A673 (cell line): ENCODE measurements around the gene USF3. TPM values are rescaled to one million over a fixed set of nuclear protein-coding genes. Genes with fewer than 3 reads are reported as not detected.

ENCODE experiments used
- BruUV-seq: library from RNA; stranded (reverse); fragments of 400-500 nt; replicated peaks from 2 replicates; lab custom pipeline; 2021; lab: Mats Ljungman, UMichigan
- CTCF ChIA-PET: fragments of 300-600 bp; sonication (Branson Sonifier 250); formaldehyde crosslinking; loops from one replicate; lab custom pipeline; 2022; ENCODE audit warnings: antibody characterized with exemption; lab: Charles Lee
- POLR2A ChIA-PET: fragments of 300-600 bp; sonication (Branson Sonifier 250); formaldehyde crosslinking; loops from one replicate; lab custom pipeline; 2022; ENCODE audit warnings: antibody characterized with exemption; ENCODE audit not compliant: low non-redundant PET; lab: Charles Lee
- DNase-seq: peaks from one replicate; pipeline ENCODE4 v3.0.0-alpha.2; 2015; ENCODE audit warnings: low spot score
- H3K27ac ChIP-seq: fragments of 200-600 bp; sonication (generic); 2 replicates; pipeline ENCODE4 v1.5.1; 2016; ENCODE audit warnings: mixed run types, low read depth, mild to moderate bottlenecking, mixed read lengths, antibody characterized with exemption, low read length; ENCODE audit not compliant: poor library complexity, severe bottlenecking
- H3K27me3 ChIP-seq: fragments of 200-600 bp; sonication (generic); replicated peaks from 2 replicates; pipeline ENCODE4 v1.6.1; 2017; ENCODE audit warnings: mixed run types, low read depth, mild to moderate bottlenecking, mixed read lengths, antibody characterized with exemption, low read length; ENCODE audit not compliant: insufficient read depth, poor library complexity
- H3K36me3 ChIP-seq: fragments of 200-600 bp; sonication (generic); 2 replicates; pipeline ENCODE4 v1.6.1; 2016; ENCODE audit warnings: mixed run types, mild to moderate bottlenecking, mixed read lengths, antibody characterized with exemption, low read length; ENCODE audit not compliant: insufficient read depth, poor library complexity, severe bottlenecking
- H3K4me1 ChIP-seq: fragments of 200-600 bp; sonication (generic); 2 replicates; pipeline ENCODE4 v1.6.1; 2017; ENCODE audit warnings: mixed run types, mild to moderate bottlenecking, mixed read lengths, antibody characterized with exemption, low read length; ENCODE audit not compliant: insufficient read depth, poor library complexity, severe bottlenecking
- H3K4me3 ChIP-seq: fragments of 200-600 bp; sonication (generic); 2 replicates; pipeline ENCODE4 v1.5.1; 2016; ENCODE audit warnings: low read depth, mixed run types, mild to moderate bottlenecking, mixed read lengths, low read length; ENCODE audit not compliant: poor library complexity, severe bottlenecking
- H3K9me3 ChIP-seq: fragments of 200-600 bp; sonication (generic); 2 replicates; pipeline ENCODE4 v1.6.1; 2016; ENCODE audit warnings: mixed run types, low read depth, mild to moderate bottlenecking, mixed read lengths, antibody characterized with exemption, low read length; ENCODE audit not compliant: poor library complexity, severe bottlenecking
- EZH2 ChIP-seq: fragments of 200-600 bp; sonication (generic); IDR thresholded peaks from 2 replicates; pipeline ENCODE4 v1.6.1; 2017; ENCODE audit warnings: borderline replicate concordance, low read depth, mild to moderate bottlenecking, mixed read lengths, antibody characterized with exemption, low read length; ENCODE audit not compliant: poor library complexity, severe bottlenecking
- intact Hi-C: fragments of 100-400 bp; cut with micrococcal nuclease; formaldehyde crosslinking; loops from one replicate; pipeline ENCODE4 v1.10.0; 2022; ENCODE audit not compliant: unreplicated experiment
- total RNA-seq: library from RNA; stranded (reverse); gene quantifications from 2 replicates; pipeline ENCODE4 v1.2.3, GENCODE V29; 2021
- TF ChIP-seq, protein P1 (sequence below): fragments of 300-800, 200-600 bp; sonication (generic); conservative IDR thresholded peaks from 2 replicates; pipeline ENCODE4 v1.5.1; 2017; ENCODE audit warnings: low read depth, mild to moderate bottlenecking, antibody characterized with exemption, low read length, moderate library complexity, mixed read lengths

USF3 gene
- total RNA-seq, 1 experiment from 2014 or later, result 9.7 TPM

DNA sequence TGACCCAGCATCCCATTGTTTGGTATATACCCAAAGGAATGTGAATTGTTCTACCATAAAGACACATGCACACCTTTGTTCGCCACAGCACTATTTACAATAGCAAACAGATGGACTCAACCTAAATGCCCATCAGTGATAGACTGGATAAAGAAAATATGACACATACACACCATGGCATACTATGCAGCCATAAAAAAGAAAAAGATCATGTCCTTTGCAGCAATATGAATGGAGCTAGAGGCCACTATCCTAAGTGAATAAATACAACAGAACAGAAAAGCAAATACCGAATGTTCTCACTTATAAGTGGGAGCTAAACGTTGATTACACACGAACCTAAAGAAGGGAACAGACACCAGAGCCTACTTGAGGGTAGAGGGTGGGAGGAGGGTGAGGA is 11.4 kb upstream of the USF3 start:
- H3K4me1 ChIP-seq, result no peaks in the 10 kb centered on the region
- no TSS peak for BruUV-seq
- no peaks in the 10 kb centered on the region for H3K36me3 ChIP-seq
- no peak for DNase-seq
- intact Hi-C loops, result no loop called here
- H3K27me3 ChIP-seq, result no peaks in the 10 kb centered on the region
- no peak overlapping the region for H3K4me3 ChIP-seq
- POLR2A ChIA-PET, result no interaction called here
- H3K9me3 ChIP-seq, result no peaks in the 10 kb centered on the region
- TF ChIP-seq EZH2, result no peak
- no peak overlapping the region for H3K27ac ChIP-seq
- CTCF ChIA-PET, result no interaction called here

DNA sequence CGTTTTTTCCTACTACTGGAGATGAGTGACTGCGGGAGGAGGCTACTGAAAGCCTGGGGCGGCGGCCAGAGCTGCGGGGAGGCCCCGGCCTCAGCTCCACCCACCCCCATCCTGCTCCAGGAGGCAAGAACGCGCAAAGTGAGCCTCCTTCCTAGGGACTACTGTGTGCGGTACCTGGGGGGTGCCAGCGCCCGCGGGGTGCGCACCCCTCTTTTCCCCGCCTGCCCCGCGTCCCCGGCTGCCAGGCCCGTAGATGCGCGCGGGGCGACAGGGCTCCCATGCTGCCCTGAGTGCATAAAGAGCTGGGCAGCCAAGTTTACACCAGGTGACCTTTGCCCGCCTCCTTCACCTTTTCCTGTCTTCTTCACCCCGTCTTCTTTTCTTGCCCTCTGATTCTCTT is 2.5 kb upstream of the USF3 start:
- ChIA-PET POLR2A (no interaction called here), CTCF (interaction anchor here (0.6 kb wide), 1 partner anchor 27 kb away, joined by 4 read pairs; no protein-coding TSS in a partner anchor)
- Histone ChIP-seq H3K9me3 (no peaks in the 10 kb centered on the region), H3K27me3 (no peaks in the 10 kb centered on the region), H3K27ac (no peak overlapping the region), H3K4me1 (peaks cover 12% of the 10 kb centered on the region), H3K36me3 (no peaks in the 10 kb centered on the region), H3K4me3 (peak overlapping the region; percentile 7)
- TF ChIP-seq, protein P1, sequence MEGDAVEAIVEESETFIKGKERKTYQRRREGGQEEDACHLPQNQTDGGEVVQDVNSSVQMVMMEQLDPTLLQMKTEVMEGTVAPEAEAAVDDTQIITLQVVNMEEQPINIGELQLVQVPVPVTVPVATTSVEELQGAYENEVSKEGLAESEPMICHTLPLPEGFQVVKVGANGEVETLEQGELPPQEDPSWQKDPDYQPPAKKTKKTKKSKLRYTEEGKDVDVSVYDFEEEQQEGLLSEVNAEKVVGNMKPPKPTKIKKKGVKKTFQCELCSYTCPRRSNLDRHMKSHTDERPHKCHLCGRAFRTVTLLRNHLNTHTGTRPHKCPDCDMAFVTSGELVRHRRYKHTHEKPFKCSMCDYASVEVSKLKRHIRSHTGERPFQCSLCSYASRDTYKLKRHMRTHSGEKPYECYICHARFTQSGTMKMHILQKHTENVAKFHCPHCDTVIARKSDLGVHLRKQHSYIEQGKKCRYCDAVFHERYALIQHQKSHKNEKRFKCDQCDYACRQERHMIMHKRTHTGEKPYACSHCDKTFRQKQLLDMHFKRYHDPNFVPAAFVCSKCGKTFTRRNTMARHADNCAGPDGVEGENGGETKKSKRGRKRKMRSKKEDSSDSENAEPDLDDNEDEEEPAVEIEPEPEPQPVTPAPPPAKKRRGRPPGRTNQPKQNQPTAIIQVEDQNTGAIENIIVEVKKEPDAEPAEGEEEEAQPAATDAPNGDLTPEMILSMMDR, result no peak
- no peak for TF ChIP-seq EZH2
- DNase-seq, result no peak
- BruUV-seq, result no TSS peak
- intact Hi-C loops, result loop anchor here (10.0 kb wide), 1 partner anchor 184 kb away; the partner anchor contains the start of gene SPICE1

DNA sequence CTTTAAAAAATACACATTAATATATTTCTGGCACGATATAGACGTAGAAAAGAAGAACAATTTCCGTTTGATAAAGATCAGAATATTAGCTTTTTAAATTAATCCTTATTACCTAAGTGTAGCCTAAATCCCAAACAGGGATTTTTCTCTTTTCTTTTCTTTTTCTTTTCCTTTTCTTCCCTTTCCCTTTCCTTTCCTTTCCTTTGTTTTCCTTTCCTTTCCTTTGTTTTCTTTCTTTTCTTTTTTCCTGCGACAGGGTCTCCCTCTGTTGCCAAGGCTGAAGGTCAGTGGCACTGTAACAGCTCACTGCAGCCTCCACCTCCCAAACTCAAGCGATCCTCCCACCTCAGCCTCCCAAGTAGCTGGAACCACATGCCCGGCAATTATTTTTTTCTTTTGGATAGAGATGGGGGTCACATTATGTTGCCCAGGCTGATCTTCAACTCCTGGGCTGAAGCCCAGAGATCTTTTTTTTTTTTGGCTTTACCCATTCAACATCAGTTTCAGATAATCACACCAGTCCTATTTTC is 1.8 kb upstream of the USF3 start:
- no peak for DNase-seq
- H3K4me1 ChIP-seq, result peaks cover 12% of the 10 kb centered on the region
- BruUV-seq, result no TSS peak
- H3K36me3 ChIP-seq, result no peaks in the 10 kb centered on the region
- H3K27me3 ChIP-seq, result no peaks in the 10 kb centered on the region
- H3K9me3 ChIP-seq, result no peaks in the 10 kb centered on the region
- CTCF ChIA-PET, result no interaction called here
- H3K27ac ChIP-seq, result no peak overlapping the region
- TF ChIP-seq EZH2, result no peak
- TF ChIP-seq, protein P1, result no peak
- POLR2A ChIA-PET, result interaction anchor here (0.7 kb wide), 1 partner anchor 103 kb away, joined by 3 read pairs; no protein-coding TSS in a partner anchor
- H3K4me3 ChIP-seq, result peak overlapping the region; percentile 63
- intact Hi-C loops, result loop anchor here (10.0 kb wide), 1 partner anchor 183 kb away; the partner anchor contains the start of gene SPICE1
